ENCODE data around the gene IL1RAP.

IL1RAP gene

GRCh38 chr3:190552969-190553759 lies 39.3 kb downstream of the IL1RAP start:
- no peak for ATAC-seq
- TF ChIP-seq ARNTL (CRISPR knock-in tag; IDR thresholded peaks at IDR 0.05; ENCODE audit: borderline replicate concordance, low read depth) = no peak
- no peak for TF ChIP-seq TOX (CRISPR knock-in tag; IDR thresholded peaks at IDR 0.05; ENCODE audit: borderline replicate concordance)
- no peak for TF ChIP-seq BACH2 (CRISPR knock-in tag; IDR thresholded peaks at IDR 0.05; ENCODE audit: borderline replicate concordance)
- no peak for TF ChIP-seq ZFP30 (CRISPR knock-in tag; IDR thresholded peaks at IDR 0.05)
- TF ChIP-seq OSR1 (CRISPR knock-in tag; IDR thresholded peaks at IDR 0.05) = no peak
- no peak for TF ChIP-seq TSHZ2 (CRISPR knock-in tag; IDR thresholded peaks at IDR 0.05)
- TF ChIP-seq ZNF8 (CRISPR knock-in tag; IDR thresholded peaks at IDR 0.05) = no peak
- TF ChIP-seq ZNF565 (CRISPR knock-in tag; conservative IDR thresholded peaks at IDR 0.05; ENCODE audit: low read depth) = no peak
- TF ChIP-seq PPARA (CRISPR knock-in tag; IDR thresholded peaks at IDR 0.05; ENCODE audit: borderline replicate concordance) = no peak
- no peak for TF ChIP-seq ZFP3 (CRISPR knock-in tag; IDR thresholded peaks at IDR 0.05)
- TF ChIP-seq ZNF70 (CRISPR knock-in tag; IDR thresholded peaks at IDR 0.05) = no peak
- TF ChIP-seq ESRRG (CRISPR knock-in tag; IDR thresholded peaks at IDR 0.05) = no peak
- TF ChIP-seq GLIS3 (CRISPR knock-in tag; IDR thresholded peaks at IDR 0.05) = no peak
- TF ChIP-seq POU6F1 (CRISPR knock-in tag; IDR thresholded peaks at IDR 0.05; ENCODE audit: borderline replicate concordance, low read depth) = no peak
- no peak for TF ChIP-seq SNAI2 (CRISPR knock-in tag; IDR thresholded peaks at IDR 0.05)
- TF ChIP-seq CSRNP3 (CRISPR knock-in tag; IDR thresholded peaks at IDR 0.05) = no peak
- no peak for TF ChIP-seq CSDC2 (CRISPR knock-in tag; IDR thresholded peaks at IDR 0.05)
- TF ChIP-seq CREB5 (CRISPR knock-in tag; IDR thresholded peaks at IDR 0.05; ENCODE audit: low read depth) = no peak
- no peak for TF ChIP-seq ISL1 (CRISPR knock-in tag; IDR thresholded peaks at IDR 0.05)
- no peak for TF ChIP-seq PATZ1 (CRISPR knock-in tag; IDR thresholded peaks at IDR 0.05; ENCODE audit: borderline replicate concordance)

GRCh38 chr3:190554197-190554596 lies 40.3 kb downstream of the IL1RAP start:
- TF ChIP-seq BACH2 (CRISPR knock-in tag; IDR thresholded peaks at IDR 0.05; ENCODE audit: borderline replicate concordance) (no peak), TOX (CRISPR knock-in tag; IDR thresholded peaks at IDR 0.05; ENCODE audit: borderline replicate concordance) (no peak), ESRRG (CRISPR knock-in tag; IDR thresholded peaks at IDR 0.05) (no peak), CSRNP3 (CRISPR knock-in tag; IDR thresholded peaks at IDR 0.05) (no peak), ISL1 (CRISPR knock-in tag; IDR thresholded peaks at IDR 0.05) (no peak), CSDC2 (CRISPR knock-in tag; IDR thresholded peaks at IDR 0.05) (no peak), PATZ1 (CRISPR knock-in tag; IDR thresholded peaks at IDR 0.05; ENCODE audit: borderline replicate concordance) (no peak), POU6F1 (CRISPR knock-in tag; IDR thresholded peaks at IDR 0.05; ENCODE audit: borderline replicate concordance, low read depth) (no peak), GLIS3 (CRISPR knock-in tag; IDR thresholded peaks at IDR 0.05) (no peak), ZFP3 (CRISPR knock-in tag; IDR thresholded peaks at IDR 0.05) (no peak), RARB (CRISPR knock-in tag; IDR thresholded peaks at IDR 0.05) (no peak), OSR1 (CRISPR knock-in tag; IDR thresholded peaks at IDR 0.05) (no peak), SNAI2 (CRISPR knock-in tag; IDR thresholded peaks at IDR 0.05) (no peak), ZNF565 (CRISPR knock-in tag; conservative IDR thresholded peaks at IDR 0.05; ENCODE audit: low read depth) (no peak), ARNTL (CRISPR knock-in tag; IDR thresholded peaks at IDR 0.05; ENCODE audit: borderline replicate concordance, low read depth) (no peak), ZNF8 (CRISPR knock-in tag; IDR thresholded peaks at IDR 0.05) (no peak), ZFP30 (CRISPR knock-in tag; IDR thresholded peaks at IDR 0.05) (no peak), TCF4 (CRISPR knock-in tag; IDR thresholded peaks at IDR 0.05; ENCODE audit: borderline replicate concordance) (no peak), PPARA (CRISPR knock-in tag; IDR thresholded peaks at IDR 0.05; ENCODE audit: borderline replicate concordance) (no peak), ZNF70 (CRISPR knock-in tag; IDR thresholded peaks at IDR 0.05) (no peak)
- ATAC-seq = no peak

All from SK-N-SH treated with all-trans-retinoic acid at 6 μM for 48 hours (cell line).